PC-3 (cell line): ENCODE results near the gene ZSCAN1.

Source experiments
- EZH2 ChIP-seq: fragments of 300-600 bp; sonication (generic); IDR thresholded peaks from one replicate; pipeline ENCODE4 v1.6.1; 2017; ENCODE audit warnings: antibody characterized with exemption, mild to moderate bottlenecking, low read length; ENCODE audit not compliant: unreplicated experiment
- EZH2phosphoT487 ChIP-seq: fragments of 300-600 bp; sonication (generic); IDR thresholded peaks from 2 replicates; pipeline ENCODE4 v1.6.1; 2018; ENCODE audit warnings: mild to moderate bottlenecking, antibody characterized with exemption, low read length, borderline replicate concordance
- TF ChIP-seq, protein P1 (sequence below): fragments of 300-600 bp; sonication (generic); conservative IDR thresholded peaks from 2 replicates; pipeline ENCODE4 v1.5.1; 2017; ENCODE audit warnings: antibody characterized with exemption, low read depth, mild to moderate bottlenecking, low read length

DNA sequence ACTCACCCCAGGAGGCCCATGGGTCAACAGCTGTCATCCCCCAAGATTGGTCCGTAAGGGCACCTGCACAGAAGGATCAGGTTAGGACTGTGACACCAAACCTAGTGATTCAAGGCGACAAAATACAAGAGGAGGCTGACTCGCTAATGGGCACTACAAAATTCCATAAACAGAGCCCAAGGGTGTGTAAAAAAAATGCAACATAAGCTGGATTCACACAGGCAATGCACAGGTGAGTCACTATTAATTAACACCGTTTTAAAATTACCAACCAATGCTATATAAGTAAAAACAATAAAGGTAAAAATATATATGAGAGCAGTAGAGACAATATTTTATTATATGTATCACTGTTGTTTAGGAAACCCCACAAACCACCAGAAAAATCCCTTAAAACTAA lies 33.1 kb upstream of the ZSCAN1 start:
- TF ChIP-seq EZH2phosphoT487, result no peak
- TF ChIP-seq, protein P1, sequence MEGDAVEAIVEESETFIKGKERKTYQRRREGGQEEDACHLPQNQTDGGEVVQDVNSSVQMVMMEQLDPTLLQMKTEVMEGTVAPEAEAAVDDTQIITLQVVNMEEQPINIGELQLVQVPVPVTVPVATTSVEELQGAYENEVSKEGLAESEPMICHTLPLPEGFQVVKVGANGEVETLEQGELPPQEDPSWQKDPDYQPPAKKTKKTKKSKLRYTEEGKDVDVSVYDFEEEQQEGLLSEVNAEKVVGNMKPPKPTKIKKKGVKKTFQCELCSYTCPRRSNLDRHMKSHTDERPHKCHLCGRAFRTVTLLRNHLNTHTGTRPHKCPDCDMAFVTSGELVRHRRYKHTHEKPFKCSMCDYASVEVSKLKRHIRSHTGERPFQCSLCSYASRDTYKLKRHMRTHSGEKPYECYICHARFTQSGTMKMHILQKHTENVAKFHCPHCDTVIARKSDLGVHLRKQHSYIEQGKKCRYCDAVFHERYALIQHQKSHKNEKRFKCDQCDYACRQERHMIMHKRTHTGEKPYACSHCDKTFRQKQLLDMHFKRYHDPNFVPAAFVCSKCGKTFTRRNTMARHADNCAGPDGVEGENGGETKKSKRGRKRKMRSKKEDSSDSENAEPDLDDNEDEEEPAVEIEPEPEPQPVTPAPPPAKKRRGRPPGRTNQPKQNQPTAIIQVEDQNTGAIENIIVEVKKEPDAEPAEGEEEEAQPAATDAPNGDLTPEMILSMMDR, result no peak
- TF ChIP-seq EZH2, result no peak
